ENCODE data around the gene KCTD10.

KCTD10 gene

GRCh38 chr12:109477185-109477962 lies at the start of gene KCTD10, which contains the start of gene UBE3B:
Gene KCTD10, minus strand, starts transcription at chr12:109477300. Its CDS starts 38 bp downstream, at chr12:109477262.
Gene UBE3B, plus strand, starts transcription at chr12:109477634. Its CDS starts 5,918 bp downstream, at chr12:109483552.
- DNase-seq, result peak in 57 of 58 donors; percentile 58 to 95 (median 80)

- DNase-seq, result no peak
Observed at GRCh38 chr12:109525279-109525585, 48.1 kb upstream of the KCTD10 start.

- no peak for DNase-seq
Observed at GRCh38 chr12:109524466-109525278, 47.6 kb upstream of the KCTD10 start.

- no peak for DNase-seq
Observed at GRCh38 chr12:109523504-109523903, 46.4 kb upstream of the KCTD10 start.

- DNase-seq, result peak in 31 of 58 donors; percentile 3 to 70 (median 27)
Observed at GRCh38 chr12:109523071-109523470, 46.0 kb upstream of the KCTD10 start.

- DNase-seq, result no peak
Observed at GRCh38 chr12:109521831-109522230, 44.7 kb upstream of the KCTD10 start.

GRCh38 chr12:109519787-109520186 lies 42.7 kb upstream of the KCTD10 start:
- DNase-seq, result no peak

GRCh38 chr12:109518820-109519665 lies 41.9 kb upstream of the KCTD10 start:
- DNase-seq, result peak in 43 of 58 donors; percentile 10 to 80 (median 42)

GRCh38 chr12:109517619-109518018 lies 40.5 kb upstream of the KCTD10 start:
- no peak for DNase-seq

- no peak for DNase-seq
Observed at GRCh38 chr12:109513977-109514376, 36.9 kb upstream of the KCTD10 start.

GRCh38 chr12:109513051-109513450 lies 36.0 kb upstream of the KCTD10 start:
- DNase-seq, result no peak

GRCh38 chr12:109512608-109513007 lies 35.5 kb upstream of the KCTD10 start:
- DNase-seq, result no peak

GRCh38 chr12:109510196-109510595 lies 33.1 kb upstream of the KCTD10 start:
- DNase-seq, result no peak

GRCh38 chr12:109504068-109504467 lies 27.0 kb upstream of the KCTD10 start:
- DNase-seq, result no peak

GRCh38 chr12:109503611-109504010 lies 26.5 kb upstream of the KCTD10 start:
- DNase-seq, result peak in 1 of 58 donors; percentile 35

- DNase-seq, result peak in 1 of 58 donors; percentile 5
Observed at GRCh38 chr12:109502332-109502731, 25.2 kb upstream of the KCTD10 start.

- no peak for DNase-seq
Observed at GRCh38 chr12:109501299-109501698, 24.2 kb upstream of the KCTD10 start.

- DNase-seq, result peak in 1 of 58 donors; percentile 19
Observed at GRCh38 chr12:109500406-109501185, 23.5 kb upstream of the KCTD10 start.

- DNase-seq, result no peak
Observed at GRCh38 chr12:109497675-109498074, 20.6 kb upstream of the KCTD10 start.

GRCh38 chr12:109496306-109496705 lies 19.2 kb upstream of the KCTD10 start:
- no peak for DNase-seq

GRCh38 chr12:109495012-109495411 lies 17.9 kb upstream of the KCTD10 start:
- no peak for DNase-seq
